HUES6 (cell line): ENCODE results near the gene PPIF.
A peak's percentile ranks its signal among the peaks of the same experiment; 100 is the strongest.

ENCODE experiments used
- H3K27ac ChIP-seq: 2 replicates; pipeline ENCODE4 v1.7.0; 2013; ENCODE audit warnings: low read depth, mild to moderate bottlenecking, low read length, inconsistent platforms
- H3K27me3 ChIP-seq: 2 replicates; pipeline ENCODE4 v1.6.1; 2013; ENCODE audit warnings: low read length; ENCODE audit not compliant: control insufficient read depth, insufficient read depth
- H3K36me3 ChIP-seq: 2 replicates; pipeline ENCODE4 v1.6.1; 2013; ENCODE audit warnings: low read length; ENCODE audit not compliant: control insufficient read depth, insufficient read depth
- H3K4me1 ChIP-seq: 2 replicates; pipeline ENCODE4 v1.6.1; 2013; ENCODE audit warnings: low read length; ENCODE audit not compliant: control insufficient read depth, insufficient read depth
- H3K4me3 ChIP-seq: 2 replicates; pipeline ENCODE4 v1.5.1; 2013; ENCODE audit warnings: low read depth, low read length
- H3K9ac ChIP-seq: one replicate; pipeline ENCODE4 v1.6.1; 2013; ENCODE audit warnings: mild to moderate bottlenecking, low read length
- H3K9me3 ChIP-seq: 2 replicates; pipeline ENCODE4 v1.6.1; 2013; ENCODE audit warnings: low read depth, low read length; ENCODE audit not compliant: control insufficient read depth, insufficient read depth

The PPIF gene

DNA sequence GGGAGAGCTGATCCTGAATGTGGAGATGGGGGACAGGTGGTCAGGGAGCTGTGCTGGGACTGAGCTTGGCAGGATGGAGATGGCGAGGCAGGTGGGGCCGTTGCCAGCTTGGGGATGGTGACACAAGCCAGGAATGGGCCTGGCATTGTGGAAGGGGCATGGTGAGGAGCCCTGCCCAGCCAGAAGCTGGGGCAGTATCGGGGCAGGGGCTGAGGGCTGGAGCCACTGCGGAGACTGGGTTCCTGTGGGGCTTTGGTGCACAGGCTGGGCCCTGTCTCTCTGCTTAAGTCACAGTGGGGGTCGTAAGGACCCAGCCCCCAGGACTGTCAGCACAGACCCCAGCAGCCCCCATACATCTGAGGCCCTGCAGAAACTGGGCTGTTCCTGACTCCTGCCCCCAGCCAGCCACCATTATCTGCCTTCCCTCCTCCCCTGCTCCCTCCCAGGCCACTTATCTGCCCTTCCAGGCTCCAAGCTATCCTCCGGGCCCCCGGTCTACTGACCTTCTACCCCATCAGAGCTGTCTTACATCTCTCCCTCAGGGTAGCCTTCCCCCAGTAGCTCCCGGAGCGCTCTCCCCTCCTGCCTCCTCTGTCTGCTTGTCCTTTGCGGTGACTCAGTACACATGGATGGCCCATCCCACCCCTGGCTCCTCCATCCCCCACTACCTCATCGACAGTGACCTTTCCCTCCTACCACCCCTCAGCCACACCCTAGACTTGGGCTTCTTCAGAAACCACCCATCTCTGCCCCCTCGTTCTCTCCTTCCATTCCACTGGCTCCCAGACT is 44.2 kb downstream of the PPIF start:
- no peaks in the 10 kb centered on the region for H3K36me3 ChIP-seq
- no peaks in the 10 kb centered on the region for H3K9me3 ChIP-seq
- peaks cover 7% of the 10 kb centered on the region; the same call in 1 of the 2 replicates for H3K4me1 ChIP-seq
- no peaks in the 10 kb centered on the region for H3K27me3 ChIP-seq
- no peak overlapping the region for H3K9ac ChIP-seq
- H3K27ac ChIP-seq, result no peak overlapping the region
- H3K4me3 ChIP-seq, result no peak overlapping the region

GRCh38 chr10:79392020-79392398 is 44.7 kb downstream of the PPIF start:
- Histone ChIP-seq H3K27ac (no peak overlapping the region), H3K4me1 (peaks cover 6% of the 10 kb centered on the region; the same call in 1 of the 2 replicates), H3K27me3 (no peaks in the 10 kb centered on the region), H3K36me3 (no peaks in the 10 kb centered on the region), H3K4me3 (no peak overlapping the region), H3K9ac (no peak overlapping the region), H3K9me3 (no peaks in the 10 kb centered on the region)

- Histone ChIP-seq H3K9ac (no peak overlapping the region), H3K27ac (no peak overlapping the region), H3K9me3 (no peaks in the 10 kb centered on the region), H3K36me3 (no peaks in the 10 kb centered on the region), H3K27me3 (no peaks in the 10 kb centered on the region), H3K4me3 (no peak overlapping the region), H3K4me1 (peaks cover 6% of the 10 kb centered on the region; the same call in 1 of the 2 replicates)
These were observed 45.4 kb downstream of the PPIF start for GRCh38 chr10:79392506-79393176.

DNA sequence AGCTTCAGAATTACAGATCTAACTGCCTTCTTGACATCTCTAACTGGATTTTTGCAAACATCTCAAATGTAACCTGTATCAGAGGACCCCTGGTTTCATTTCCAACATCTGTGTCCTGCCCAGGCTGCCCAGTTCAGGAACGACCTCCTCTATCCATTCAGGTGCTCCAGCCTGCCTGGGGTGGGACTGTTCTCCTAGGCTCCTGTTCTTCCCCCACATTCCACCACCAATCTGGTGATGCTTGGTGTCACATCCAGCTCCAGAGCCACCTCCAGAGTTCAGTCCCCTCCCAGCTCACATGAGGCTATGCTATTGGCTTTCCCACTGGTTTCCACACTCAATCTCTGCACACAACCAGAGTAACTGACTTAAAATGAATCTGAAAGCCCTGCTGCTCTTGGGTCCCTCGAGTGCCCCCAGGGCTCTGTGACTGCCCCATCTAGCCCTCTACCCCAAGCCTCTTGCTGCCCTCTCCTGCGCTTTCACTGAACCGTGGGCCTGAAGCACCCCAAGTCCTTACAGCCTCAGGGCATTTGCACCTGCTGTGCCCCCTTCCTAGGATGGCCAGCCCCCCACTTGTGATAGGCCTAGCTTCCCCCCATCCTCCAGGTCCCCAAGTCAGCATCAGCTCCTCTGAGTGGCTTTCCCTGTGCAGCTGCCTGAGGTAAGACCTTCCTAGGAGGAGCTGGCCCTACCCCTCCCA is 46.1 kb downstream of the PPIF start:
- Histone ChIP-seq H3K4me3 (no peak overlapping the region), H3K9me3 (no peaks in the 10 kb centered on the region), H3K9ac (no peak overlapping the region), H3K4me1 (peaks cover 6% of the 10 kb centered on the region; the same call in 1 of the 2 replicates), H3K36me3 (no peaks in the 10 kb centered on the region), H3K27ac (no peak overlapping the region), H3K27me3 (no peaks in the 10 kb centered on the region)

DNA sequence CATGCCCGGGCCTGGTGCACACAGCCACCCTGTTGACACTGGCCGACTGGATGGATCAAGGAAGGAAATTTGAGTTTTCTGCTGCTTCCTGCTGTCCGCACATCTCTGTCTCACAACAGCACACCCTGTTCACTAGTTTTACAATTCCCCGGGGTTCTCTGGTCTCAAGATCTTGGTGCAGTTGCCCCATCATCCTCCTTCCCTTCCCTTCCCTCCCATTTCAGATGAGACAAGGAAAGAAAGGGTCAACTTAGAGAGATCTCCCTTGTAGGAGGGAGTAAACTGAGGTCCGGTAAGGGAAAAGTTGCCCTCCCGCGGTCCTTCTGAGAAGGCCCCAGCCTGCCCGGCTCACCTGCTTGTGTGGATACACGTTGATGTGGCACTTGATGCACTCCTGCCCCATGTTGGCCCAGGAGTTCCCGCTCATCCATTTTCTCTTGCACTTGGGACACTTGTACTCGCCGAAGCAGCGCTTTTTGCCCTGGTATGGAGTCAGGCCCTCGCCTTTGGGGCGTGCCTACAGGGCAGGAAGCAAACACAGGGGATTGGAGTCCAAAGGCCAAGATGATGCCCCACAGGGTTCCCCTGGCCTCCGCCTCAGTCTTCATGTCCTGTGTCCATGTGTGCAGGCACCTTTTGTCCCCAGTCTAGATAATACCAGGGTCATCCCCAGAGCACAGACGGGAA is 46.8 kb downstream of the PPIF start:
- Histone ChIP-seq H3K36me3 (no peaks in the 10 kb centered on the region), H3K27ac (no peak overlapping the region), H3K27me3 (no peaks in the 10 kb centered on the region), H3K4me3 (no peak overlapping the region), H3K9me3 (no peaks in the 10 kb centered on the region), H3K4me1 (peaks cover 12% of the 10 kb centered on the region), H3K9ac (no peak overlapping the region)

DNA sequence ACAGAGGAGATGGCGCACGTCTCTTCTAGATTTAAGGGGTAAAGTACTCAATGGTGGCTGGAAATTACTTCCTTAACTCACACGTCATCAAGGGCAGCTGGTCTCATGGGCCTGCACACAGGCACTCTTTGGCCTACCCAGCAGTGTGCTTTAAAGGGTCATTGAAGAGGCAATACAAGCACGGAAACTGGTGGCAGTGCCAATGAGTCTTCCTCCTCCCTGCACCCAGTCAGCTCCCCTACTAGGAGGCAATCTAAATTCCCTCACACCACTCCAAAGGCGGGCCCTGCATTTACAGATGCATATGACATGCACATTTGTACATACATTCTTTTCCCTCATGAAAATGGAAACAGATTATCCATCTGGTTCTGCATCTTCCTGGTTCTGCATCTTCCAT is 47.4 kb downstream of the PPIF start:
- H3K27ac ChIP-seq, result no peak overlapping the region
- H3K9ac ChIP-seq, result no peak overlapping the region
- no peak overlapping the region for H3K4me3 ChIP-seq
- H3K4me1 ChIP-seq, result peaks cover 18% of the 10 kb centered on the region
- H3K27me3 ChIP-seq, result no peaks in the 10 kb centered on the region
- no peaks in the 10 kb centered on the region for H3K9me3 ChIP-seq
- no peaks in the 10 kb centered on the region for H3K36me3 ChIP-seq

DNA sequence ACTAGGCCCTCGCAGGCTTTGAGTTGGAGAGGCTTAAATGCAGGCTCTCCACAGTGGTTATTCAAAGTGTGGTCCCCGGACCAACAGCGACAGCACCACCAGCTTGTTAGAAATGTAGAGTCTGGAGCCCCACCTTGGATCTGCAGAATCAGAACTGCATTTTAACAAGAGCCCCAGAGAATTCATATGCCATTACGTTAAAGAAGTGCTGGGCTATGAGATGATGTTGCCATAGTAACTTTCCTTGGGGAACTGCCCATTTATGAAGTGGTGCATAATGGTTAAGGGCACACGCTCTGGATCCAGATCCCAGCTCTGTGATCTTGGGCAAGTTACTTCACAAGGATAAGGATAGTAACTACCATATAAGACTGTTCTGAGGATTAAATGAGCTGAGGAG is 49.3 kb downstream of the PPIF start:
- H3K36me3 ChIP-seq, result no peaks in the 10 kb centered on the region
- no peaks in the 10 kb centered on the region for H3K27me3 ChIP-seq
- H3K4me1 ChIP-seq, result peaks cover 30% of the 10 kb centered on the region
- H3K27ac ChIP-seq, result no peak overlapping the region
- no peak overlapping the region for H3K4me3 ChIP-seq
- no peak overlapping the region for H3K9ac ChIP-seq
- H3K9me3 ChIP-seq, result no peaks in the 10 kb centered on the region

DNA sequence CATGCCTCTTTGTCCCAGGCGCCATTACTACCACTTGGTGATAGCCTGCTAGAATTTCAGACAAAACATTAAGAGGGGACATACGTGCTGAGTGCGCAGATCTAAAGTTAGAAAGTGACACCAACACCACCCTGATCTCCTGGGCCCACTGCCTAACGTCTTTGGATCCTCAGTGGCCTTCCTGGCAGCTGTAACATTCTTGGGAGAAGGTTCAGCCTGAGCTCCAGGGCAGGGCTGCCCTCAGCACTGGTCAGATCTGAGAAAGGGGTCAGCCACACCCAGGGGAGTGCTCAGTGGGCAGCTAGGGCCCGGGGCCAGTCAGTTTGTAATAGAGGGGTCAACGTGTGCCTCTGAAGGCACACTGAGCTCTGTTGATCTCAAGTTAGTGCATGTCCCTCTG is 49.8 kb downstream of the PPIF start:
- H3K36me3 ChIP-seq, result no peaks in the 10 kb centered on the region
- no peak overlapping the region for H3K27ac ChIP-seq
- H3K4me3 ChIP-seq, result no peak overlapping the region
- H3K9ac ChIP-seq, result no peak overlapping the region
- peaks cover 29% of the 10 kb centered on the region for H3K4me1 ChIP-seq
- no peaks in the 10 kb centered on the region for H3K27me3 ChIP-seq
- H3K9me3 ChIP-seq, result no peaks in the 10 kb centered on the region

DNA sequence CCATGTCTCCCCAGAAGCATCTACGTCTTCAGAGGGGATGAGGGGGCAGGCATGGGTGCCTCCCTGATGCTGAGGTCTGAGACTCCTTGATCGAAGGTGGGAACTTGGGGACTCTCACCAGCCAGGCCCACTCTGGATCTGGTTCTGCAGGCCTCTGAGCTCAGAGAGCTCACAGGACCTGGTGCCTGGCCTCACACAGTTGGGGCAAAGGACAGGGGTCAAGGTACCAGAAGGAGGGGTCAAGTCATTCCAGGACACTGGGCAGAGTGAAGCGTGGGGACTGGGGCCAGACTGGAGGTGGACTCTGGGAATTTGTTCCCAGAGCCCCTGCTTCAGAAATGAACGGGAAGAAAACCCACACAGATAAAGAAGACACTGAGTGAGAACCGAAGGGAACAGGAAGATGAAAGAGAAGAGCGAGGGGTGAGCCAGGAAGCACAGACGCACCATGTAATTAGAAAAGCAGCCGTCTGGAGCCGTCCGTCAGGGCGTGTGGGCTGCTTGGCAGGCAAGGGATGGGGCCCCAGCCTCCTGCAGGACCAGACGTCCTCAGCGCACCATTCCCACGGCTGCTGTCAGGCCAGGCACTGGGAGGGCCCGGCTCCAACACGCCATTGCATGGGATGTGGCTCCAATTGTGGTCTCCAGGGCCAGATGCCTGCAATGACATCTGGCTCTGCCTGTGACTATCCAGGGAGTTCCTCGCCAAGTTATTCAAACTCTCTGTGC is 50.5 kb downstream of the PPIF start:
- H3K4me1 ChIP-seq, result peaks cover 32% of the 10 kb centered on the region

GRCh38 chr10:79398642-79399041 is 51.4 kb downstream of the PPIF start:
- Histone ChIP-seq H3K9ac (no peak overlapping the region), H3K9me3 (no peaks in the 10 kb centered on the region), H3K27me3 (no peaks in the 10 kb centered on the region), H3K4me1 (peaks cover 41% of the 10 kb centered on the region), H3K36me3 (no peaks in the 10 kb centered on the region), H3K4me3 (peak overlapping the region; percentile 19; the same call in 1 of the 2 replicates), H3K27ac (no peak overlapping the region)

More for the DNA sequence above, 50.5 kb downstream of the PPIF start:
- Histone ChIP-seq H3K4me3 (no peak overlapping the region), H3K9ac (no peak overlapping the region), H3K27ac (no peak overlapping the region), H3K36me3 (no peaks in the 10 kb centered on the region), H3K27me3 (no peaks in the 10 kb centered on the region), H3K9me3 (no peaks in the 10 kb centered on the region)
